Measurements from ENCODE around the gene DZIP1L.
"Not testable (repeated sequence)": the region's sequence is repeated elsewhere in the genome, so short reads cannot be mapped to it uniquely, and the experiment has no call there.

The DZIP1L gene

DNA sequence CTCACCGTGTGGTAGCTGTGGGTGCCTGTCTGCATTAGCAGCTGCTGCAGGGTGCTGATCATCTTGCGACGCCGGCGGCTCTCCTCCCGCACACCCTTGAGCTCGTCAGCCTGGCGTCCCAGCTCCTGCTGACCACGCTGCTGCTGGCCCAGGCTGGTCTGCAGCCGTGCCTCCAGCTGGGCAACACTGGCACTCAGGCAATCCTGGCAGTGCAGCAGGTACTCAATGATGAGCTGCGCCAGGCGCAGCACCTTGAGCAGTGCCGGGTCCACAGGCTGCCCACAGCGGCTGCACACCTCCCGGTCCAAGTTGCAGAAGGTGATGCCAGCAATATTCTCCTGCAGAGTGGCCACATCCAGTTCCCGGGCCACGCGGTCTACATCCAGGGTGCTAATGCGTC lies 11.9 kb downstream of the DZIP1L start:
- TF ChIP-seq MAX (IDR thresholded peaks at IDR 0.05; ENCODE audit: low read depth, low read length) = no peak

GRCh38 chr3:138101351-138101940 lies 14.0 kb downstream of the DZIP1L start:
- DNase-seq (ENCODE audit: low read depth) = peak; percentile 21
- H3K4me3 ChIP-seq (ENCODE audit: low read depth, low read length) = not testable (repeated sequence)
- TF ChIP-seq, protein P1, sequence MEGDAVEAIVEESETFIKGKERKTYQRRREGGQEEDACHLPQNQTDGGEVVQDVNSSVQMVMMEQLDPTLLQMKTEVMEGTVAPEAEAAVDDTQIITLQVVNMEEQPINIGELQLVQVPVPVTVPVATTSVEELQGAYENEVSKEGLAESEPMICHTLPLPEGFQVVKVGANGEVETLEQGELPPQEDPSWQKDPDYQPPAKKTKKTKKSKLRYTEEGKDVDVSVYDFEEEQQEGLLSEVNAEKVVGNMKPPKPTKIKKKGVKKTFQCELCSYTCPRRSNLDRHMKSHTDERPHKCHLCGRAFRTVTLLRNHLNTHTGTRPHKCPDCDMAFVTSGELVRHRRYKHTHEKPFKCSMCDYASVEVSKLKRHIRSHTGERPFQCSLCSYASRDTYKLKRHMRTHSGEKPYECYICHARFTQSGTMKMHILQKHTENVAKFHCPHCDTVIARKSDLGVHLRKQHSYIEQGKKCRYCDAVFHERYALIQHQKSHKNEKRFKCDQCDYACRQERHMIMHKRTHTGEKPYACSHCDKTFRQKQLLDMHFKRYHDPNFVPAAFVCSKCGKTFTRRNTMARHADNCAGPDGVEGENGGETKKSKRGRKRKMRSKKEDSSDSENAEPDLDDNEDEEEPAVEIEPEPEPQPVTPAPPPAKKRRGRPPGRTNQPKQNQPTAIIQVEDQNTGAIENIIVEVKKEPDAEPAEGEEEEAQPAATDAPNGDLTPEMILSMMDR (IDR thresholded peaks at IDR 0.05; ENCODE audit: low read depth, low read length) = peak; percentile 44

More for the DNA sequence above, 11.9 kb downstream of the DZIP1L start:
- DNase-seq (ENCODE audit: low read depth) = no peak
- H3K4me3 ChIP-seq (ENCODE audit: low read depth, low read length) = no peak overlapping the region

DNA sequence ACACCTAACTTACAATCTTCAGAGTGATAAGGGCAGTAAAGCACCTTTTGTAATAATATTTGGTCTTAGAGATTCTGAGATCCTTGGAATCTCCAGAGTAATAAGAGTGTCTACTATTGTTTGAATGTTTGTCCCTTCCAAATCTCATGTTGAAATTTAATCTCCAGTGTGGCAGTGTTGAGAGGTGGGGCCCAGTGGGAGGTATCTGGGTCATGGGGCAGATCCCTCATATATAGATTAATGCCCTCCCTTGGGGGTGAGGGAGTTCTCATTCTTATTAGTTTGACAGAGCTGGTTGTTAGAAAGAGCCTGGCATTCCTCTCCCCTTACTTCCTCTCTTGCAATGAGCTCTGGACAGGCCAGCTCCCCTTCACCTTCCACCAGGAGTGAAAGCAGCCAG lies 16.0 kb downstream of the DZIP1L start:
- no peak for DNase-seq (ENCODE audit: low read depth)
- TF ChIP-seq POLR2A (IDR thresholded peaks at IDR 0.05; ENCODE audit: extremely low read depth, insufficient read length) = no peak
- TF ChIP-seq, protein P1 (IDR thresholded peaks at IDR 0.05; ENCODE audit: low read depth, low read length) = no peak
- H3K4me3 ChIP-seq (ENCODE audit: low read depth, low read length) = no peak overlapping the region

GRCh38 chr3:138097192-138098172 lies 17.9 kb downstream of the DZIP1L start:
- peak; percentile 11 for DNase-seq (ENCODE audit: low read depth)
- TF ChIP-seq, protein P1 (IDR thresholded peaks at IDR 0.05; ENCODE audit: low read depth, low read length) = peak; percentile 54
- TF ChIP-seq POLR2A (IDR thresholded peaks at IDR 0.05; ENCODE audit: extremely low read depth, insufficient read length) = no peak
- 0 out of 2 replicates have a peak, but pooled peaks have one; percentile 15 for TF ChIP-seq MAX (IDR thresholded peaks at IDR 0.05; ENCODE audit: low read depth, low read length)
- TF ChIP-seq MYC (IDR thresholded peaks at IDR 0.05; ENCODE audit: low read depth, low read length) = no peak
- H3K4me3 ChIP-seq (ENCODE audit: low read depth, low read length) = no peak overlapping the region

GRCh38 chr3:138093721-138094120 lies 21.7 kb downstream of the DZIP1L start:
- TF ChIP-seq MYC (IDR thresholded peaks at IDR 0.05; ENCODE audit: low read depth, low read length) = no peak
- TF ChIP-seq, protein P1 (IDR thresholded peaks at IDR 0.05; ENCODE audit: low read depth, low read length) = no peak
- no peak for TF ChIP-seq MAX (IDR thresholded peaks at IDR 0.05; ENCODE audit: low read depth, low read length)
- TF ChIP-seq POLR2A (IDR thresholded peaks at IDR 0.05; ENCODE audit: extremely low read depth, insufficient read length) = no peak
- H3K4me3 ChIP-seq (ENCODE audit: low read depth, low read length) = no peak overlapping the region
- no peak for DNase-seq (ENCODE audit: low read depth)

- DNase-seq (ENCODE audit: low read depth) = no peak
- TF ChIP-seq MYC (IDR thresholded peaks at IDR 0.05; ENCODE audit: low read depth, low read length) (no peak), POLR2A (IDR thresholded peaks at IDR 0.05; ENCODE audit: extremely low read depth, insufficient read length) (no peak), MAX (IDR thresholded peaks at IDR 0.05; ENCODE audit: low read depth, low read length) (no peak)
- TF ChIP-seq, protein P1 (IDR thresholded peaks at IDR 0.05; ENCODE audit: low read depth, low read length) = no peak
- H3K4me3 ChIP-seq (ENCODE audit: low read depth, low read length) = no peak overlapping the region
Measured at GRCh38 chr3:138092023-138092422, 23.4 kb downstream of the DZIP1L start.
